C4-2B (cell line): ENCODE measurements around the gene RTTN.

Source experiments
- CTCF ChIP-seq: fragments of 450-650 bp; conservative IDR thresholded peaks from 2 replicates; pipeline ENCODE4 v1.5.1; 2017; ENCODE audit warnings: mild to moderate bottlenecking
- ZFX ChIP-seq: fragments of 450-650 bp; IDR thresholded peaks from 2 replicates; pipeline ENCODE4 v1.6.1; 2017

- no peak for TF ChIP-seq CTCF
- TF ChIP-seq ZFX: no peak
Observed at GRCh38 chr18:70233974-70234373, 28.5 kb upstream of the RTTN start.
